HepG2 (cell line): ENCODE results near the gene PNKP. TPM values are rescaled to one million over a fixed set of nuclear protein-coding genes. Genes with fewer than 3 reads are reported as not detected.
A peak's percentile ranks its signal among the peaks of the same experiment; 100 is the strongest.

ENCODE experiments used
- CHD4 ChIP-seq: fragments of 200-600 bp; sonication (generic); IDR thresholded peaks from 2 replicates; pipeline ENCODE4 v1.7.0; 2017; ENCODE audit warnings: mild to moderate bottlenecking, low read length, borderline replicate concordance
- ELF3 ChIP-seq: IDR thresholded peaks from 2 replicates; pipeline ENCODE4 v1.6.1; 2016; ENCODE audit warnings: missing genetic modification reagents, missing compliant biosample characterization
- GATA4 ChIP-seq: sonication (generic); IDR thresholded peaks from 2 replicates; pipeline ENCODE4 v1.6.1; 2016; ENCODE audit warnings: antibody characterized with exemption, low read depth, borderline replicate concordance
- HDAC1 ChIP-seq: sonication (generic); formaldehyde crosslinking; IDR thresholded peaks from 2 replicates; pipeline ENCODE4 v1.5.1; 2020; ENCODE audit warnings: mild to moderate bottlenecking, missing genetic modification reagents
- KDM4B ChIP-seq: sonication (generic); formaldehyde crosslinking; IDR thresholded peaks from 2 replicates; pipeline ENCODE4 v1.4.0; 2020; ENCODE audit warnings: missing genetic modification reagents
- KMT2A ChIP-seq: sonication (generic); formaldehyde crosslinking; IDR thresholded peaks from 2 replicates; pipeline ENCODE4 v1.4.0; 2020; ENCODE audit warnings: missing genetic modification reagents
- MBNL3 ChIP-seq: fragments of 250-450 bp; sonication (Bioruptor Pico); conservative IDR thresholded peaks from 2 replicates; pipeline ENCODE4 v1.8.0; 2022; ENCODE audit warnings: mild to moderate bottlenecking, inconsistent platforms
- ZFP82 ChIP-seq: sonication (generic); formaldehyde crosslinking; IDR thresholded peaks from 2 replicates; pipeline ENCODE4 v1.5.1; 2020; ENCODE audit warnings: mild to moderate bottlenecking, missing genetic modification reagents, borderline replicate concordance
- ZKSCAN8 ChIP-seq: IDR thresholded peaks from 2 replicates; pipeline ENCODE4 v1.6.1; 2016; ENCODE audit warnings: borderline replicate concordance, missing genetic modification reagents, missing compliant biosample characterization
- ZNF143 ChIP-seq: sonication (generic); formaldehyde crosslinking; IDR thresholded peaks from 2 replicates; pipeline ENCODE4 v1.4.0; 2020; ENCODE audit warnings: missing genetic modification reagents
- ZNF296 ChIP-seq: sonication (generic); formaldehyde crosslinking; conservative IDR thresholded peaks from 2 replicates; pipeline ENCODE4 v1.5.0; 2020; ENCODE audit warnings: mild to moderate bottlenecking, missing genetic modification reagents
- ZNF460 ChIP-seq: sonication (generic); formaldehyde crosslinking; IDR thresholded peaks from 2 replicates; pipeline ENCODE4 v1.5.1; 2020; ENCODE audit warnings: missing genetic modification reagents, mild to moderate bottlenecking, borderline replicate concordance
- ZNF7 ChIP-seq: IDR thresholded peaks from 2 replicates; pipeline ENCODE4 v1.6.1; 2016; ENCODE audit warnings: missing biosample characterization, missing genetic modification reagents
- ZNF780A ChIP-seq: sonication (generic); formaldehyde crosslinking; IDR thresholded peaks from 2 replicates; pipeline ENCODE4 v1.8.0; 2022; ENCODE audit warnings: mild to moderate bottlenecking, missing genetic modification reagents, moderate library complexity
- polyA plus RNA-seq, 8 experiments: library from polyadenylated mRNA; depleted of rRNA in 3 of 8; stranded (reverse) in 7 of 8; unstranded in 1 of 8; fragments of >200 nt; fragmentation: Illumina TruSeq in 4 of 8; extraction: Trizol in 4 of 8; gene quantifications; 2 replicates each; pipeline versions ENCODE4 v1.2.1 to v1.2.3, GENCODE V29; 2011 to 2016; ENCODE audit warnings: low read depth in 4 of 8, missing spikeins in 1 of 8, mixed read lengths in 1 of 8; ENCODE audit not compliant: insufficient read depth in 1 of 8
- total RNA-seq, 5 experiments: library from RNA; depleted of rRNA; stranded (reverse); fragments of >200 nt; fragmentation: Illumina TruSeq; extraction: Trizol; gene quantifications; 2 replicates each; pipeline ENCODE4 v1.2.3, GENCODE V29; 2016; ENCODE audit warnings: low read depth in 1 of 5
- TF ChIP-seq, protein P1 (sequence below): sonication (generic); formaldehyde crosslinking; IDR thresholded peaks from 2 replicates; pipeline ENCODE4 v1.9.0; 2021; ENCODE audit warnings: missing genetic modification reagents, borderline replicate concordance
- TF ChIP-seq, protein P2 (sequence below): sonication (generic); formaldehyde crosslinking; IDR thresholded peaks from 2 replicates; pipeline ENCODE4 v1.8.1; 2022; ENCODE audit warnings: low read depth, mild to moderate bottlenecking, missing genetic modification reagents
- TF ChIP-seq, protein P3 (sequence below): IDR thresholded peaks from 2 replicates; pipeline ENCODE4 v1.6.1; 2016; ENCODE audit warnings: missing compliant biosample characterization, missing genetic modification reagents, borderline replicate concordance
- TF ChIP-seq, protein P4 (sequence below): sonication (generic); formaldehyde crosslinking; IDR thresholded peaks from 2 replicates; pipeline ENCODE4 v1.4.0; 2020; ENCODE audit warnings: missing genetic modification reagents, borderline replicate concordance
- TF ChIP-seq, protein P5 (sequence below): sonication (generic); formaldehyde crosslinking; IDR thresholded peaks from 2 replicates; pipeline ENCODE4 v1.8.1; 2023; ENCODE audit warnings: mild to moderate bottlenecking, inconsistent platforms, moderate library complexity, missing genetic modification reagents, borderline replicate concordance

Gene PNKP
- total and polyA plus RNA-seq, 2 of the 13 experiments (the other 11 are each of a cell fraction or from before 2014, with no cell fraction given) = 12.7 to 27.1 TPM

DNA sequence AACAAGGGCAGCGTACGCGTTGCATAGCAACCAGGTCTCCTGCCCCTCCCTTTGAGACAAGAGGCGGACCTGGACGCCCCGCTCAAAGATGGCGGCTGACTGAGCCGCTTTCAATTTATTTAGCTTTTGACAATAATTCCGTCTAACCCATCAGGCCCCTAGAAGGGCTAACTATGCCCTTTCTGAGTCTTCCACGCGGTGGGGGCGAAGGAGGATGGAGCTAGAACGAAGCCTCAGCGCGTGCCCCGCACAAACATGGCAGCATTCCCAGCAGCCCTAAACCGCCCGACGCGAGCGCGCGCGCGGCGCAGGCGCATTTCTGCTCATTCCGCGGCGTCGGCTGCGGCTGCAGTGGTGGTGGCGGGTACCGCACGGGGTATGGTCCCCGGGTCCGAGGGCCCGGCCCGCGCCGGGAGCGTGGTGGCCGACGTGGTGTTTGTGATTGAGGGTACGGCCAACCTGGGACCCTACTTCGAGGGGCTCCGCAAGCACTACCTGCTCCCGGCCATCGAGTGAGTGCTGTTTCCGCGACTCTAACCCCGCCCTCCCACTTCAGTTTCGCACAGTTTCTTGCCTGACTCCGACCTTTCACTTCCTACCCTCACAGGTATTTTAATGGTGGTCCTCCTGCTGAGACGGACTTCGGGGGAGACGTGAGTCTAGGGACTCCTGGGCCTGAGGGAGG, 49.3 kb downstream of the PNKP start, which contains the start of gene MED25 (continued):
- TF ChIP-seq, protein P1, sequence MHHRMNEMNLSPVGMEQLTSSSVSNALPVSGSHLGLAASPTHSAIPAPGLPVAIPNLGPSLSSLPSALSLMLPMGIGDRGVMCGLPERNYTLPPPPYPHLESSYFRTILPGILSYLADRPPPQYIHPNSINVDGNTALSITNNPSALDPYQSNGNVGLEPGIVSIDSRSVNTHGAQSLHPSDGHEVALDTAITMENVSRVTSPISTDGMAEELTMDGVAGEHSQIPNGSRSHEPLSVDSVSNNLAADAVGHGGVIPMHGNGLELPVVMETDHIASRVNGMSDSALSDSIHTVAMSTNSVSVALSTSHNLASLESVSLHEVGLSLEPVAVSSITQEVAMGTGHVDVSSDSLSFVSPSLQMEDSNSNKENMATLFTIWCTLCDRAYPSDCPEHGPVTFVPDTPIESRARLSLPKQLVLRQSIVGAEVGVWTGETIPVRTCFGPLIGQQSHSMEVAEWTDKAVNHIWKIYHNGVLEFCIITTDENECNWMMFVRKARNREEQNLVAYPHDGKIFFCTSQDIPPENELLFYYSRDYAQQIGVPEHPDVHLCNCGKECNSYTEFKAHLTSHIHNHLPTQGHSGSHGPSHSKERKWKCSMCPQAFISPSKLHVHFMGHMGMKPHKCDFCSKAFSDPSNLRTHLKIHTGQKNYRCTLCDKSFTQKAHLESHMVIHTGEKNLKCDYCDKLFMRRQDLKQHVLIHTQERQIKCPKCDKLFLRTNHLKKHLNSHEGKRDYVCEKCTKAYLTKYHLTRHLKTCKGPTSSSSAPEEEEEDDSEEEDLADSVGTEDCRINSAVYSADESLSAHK (CRISPR knock-in tag) = no peak
- peak; percentile 91 for TF ChIP-seq ZNF143 (CRISPR knock-in tag)
- TF ChIP-seq CHD4 = no peak
- 0 out of 2 replicates have a peak, but pooled peaks have one; percentile 6 for TF ChIP-seq KDM4B (CRISPR knock-in tag)
- no peak for TF ChIP-seq GATA4
- TF ChIP-seq HDAC1 (CRISPR knock-in tag) = peak; percentile 39
- no peak for TF ChIP-seq MBNL3 (CRISPR knock-in tag)
- TF ChIP-seq KMT2A (CRISPR knock-in tag) = peak; percentile 31; the same call in 1 of the 2 replicates
- TF ChIP-seq ZNF296 (CRISPR knock-in tag) = no peak
- no peak for TF ChIP-seq ZNF460 (CRISPR knock-in tag)
- TF ChIP-seq ZKSCAN8 (CRISPR knock-in tag) = no peak
- TF ChIP-seq, protein P2, sequence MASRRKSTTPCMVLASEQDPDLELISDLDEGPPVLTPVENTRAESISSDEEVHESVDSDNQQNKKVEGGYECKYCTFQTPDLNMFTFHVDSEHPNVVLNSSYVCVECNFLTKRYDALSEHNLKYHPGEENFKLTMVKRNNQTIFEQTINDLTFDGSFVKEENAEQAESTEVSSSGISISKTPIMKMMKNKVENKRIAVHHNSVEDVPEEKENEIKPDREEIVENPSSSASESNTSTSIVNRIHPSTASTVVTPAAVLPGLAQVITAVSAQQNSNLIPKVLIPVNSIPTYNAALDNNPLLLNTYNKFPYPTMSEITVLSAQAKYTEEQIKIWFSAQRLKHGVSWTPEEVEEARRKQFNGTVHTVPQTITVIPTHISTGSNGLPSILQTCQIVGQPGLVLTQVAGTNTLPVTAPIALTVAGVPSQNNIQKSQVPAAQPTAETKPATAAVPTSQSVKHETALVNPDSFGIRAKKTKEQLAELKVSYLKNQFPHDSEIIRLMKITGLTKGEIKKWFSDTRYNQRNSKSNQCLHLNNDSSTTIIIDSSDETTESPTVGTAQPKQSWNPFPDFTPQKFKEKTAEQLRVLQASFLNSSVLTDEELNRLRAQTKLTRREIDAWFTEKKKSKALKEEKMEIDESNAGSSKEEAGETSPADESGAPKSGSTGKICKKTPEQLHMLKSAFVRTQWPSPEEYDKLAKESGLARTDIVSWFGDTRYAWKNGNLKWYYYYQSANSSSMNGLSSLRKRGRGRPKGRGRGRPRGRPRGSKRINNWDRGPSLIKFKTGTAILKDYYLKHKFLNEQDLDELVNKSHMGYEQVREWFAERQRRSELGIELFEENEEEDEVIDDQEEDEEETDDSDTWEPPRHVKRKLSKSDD (CRISPR knock-in tag) = peak; percentile 97
- TF ChIP-seq, protein P3, sequence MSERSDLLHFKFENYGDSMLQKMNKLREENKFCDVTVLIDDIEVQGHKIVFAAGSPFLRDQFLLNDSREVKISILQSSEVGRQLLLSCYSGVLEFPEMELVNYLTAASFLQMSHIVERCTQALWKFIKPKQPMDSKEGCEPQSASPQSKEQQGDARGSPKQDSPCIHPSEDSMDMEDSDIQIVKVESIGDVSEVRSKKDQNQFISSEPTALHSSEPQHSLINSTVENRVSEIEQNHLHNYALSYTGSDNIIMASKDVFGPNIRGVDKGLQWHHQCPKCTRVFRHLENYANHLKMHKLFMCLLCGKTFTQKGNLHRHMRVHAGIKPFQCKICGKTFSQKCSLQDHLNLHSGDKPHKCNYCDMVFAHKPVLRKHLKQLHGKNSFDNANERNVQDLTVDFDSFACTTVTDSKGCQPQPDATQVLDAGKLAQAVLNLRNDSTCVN = 0 out of 2 replicates have a peak, but pooled peaks have one; percentile 17
- no peak for TF ChIP-seq ZNF7 (CRISPR knock-in tag)
- TF ChIP-seq, protein P4, sequence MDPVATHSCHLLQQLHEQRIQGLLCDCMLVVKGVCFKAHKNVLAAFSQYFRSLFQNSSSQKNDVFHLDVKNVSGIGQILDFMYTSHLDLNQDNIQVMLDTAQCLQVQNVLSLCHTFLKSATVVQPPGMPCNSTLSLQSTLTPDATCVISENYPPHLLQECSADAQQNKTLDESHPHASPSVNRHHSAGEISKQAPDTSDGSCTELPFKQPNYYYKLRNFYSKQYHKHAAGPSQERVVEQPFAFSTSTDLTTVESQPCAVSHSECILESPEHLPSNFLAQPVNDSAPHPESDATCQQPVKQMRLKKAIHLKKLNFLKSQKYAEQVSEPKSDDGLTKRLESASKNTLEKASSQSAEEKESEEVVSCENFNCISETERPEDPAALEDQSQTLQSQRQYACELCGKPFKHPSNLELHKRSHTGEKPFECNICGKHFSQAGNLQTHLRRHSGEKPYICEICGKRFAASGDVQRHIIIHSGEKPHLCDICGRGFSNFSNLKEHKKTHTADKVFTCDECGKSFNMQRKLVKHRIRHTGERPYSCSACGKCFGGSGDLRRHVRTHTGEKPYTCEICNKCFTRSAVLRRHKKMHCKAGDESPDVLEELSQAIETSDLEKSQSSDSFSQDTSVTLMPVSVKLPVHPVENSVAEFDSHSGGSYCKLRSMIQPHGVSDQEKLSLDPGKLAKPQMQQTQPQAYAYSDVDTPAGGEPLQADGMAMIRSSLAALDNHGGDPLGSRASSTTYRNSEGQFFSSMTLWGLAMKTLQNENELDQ (CRISPR knock-in tag) = no peak
- TF ChIP-seq ELF3 (CRISPR knock-in tag) = peak; percentile 39; the same call in 1 of the 2 replicates
- 0 out of 2 replicates have a peak, but pooled peaks have one; percentile 32 for TF ChIP-seq ZFP82 (CRISPR knock-in tag)
- TF ChIP-seq ZNF780A (CRISPR knock-in tag) = no peak
- TF ChIP-seq, protein P5, sequence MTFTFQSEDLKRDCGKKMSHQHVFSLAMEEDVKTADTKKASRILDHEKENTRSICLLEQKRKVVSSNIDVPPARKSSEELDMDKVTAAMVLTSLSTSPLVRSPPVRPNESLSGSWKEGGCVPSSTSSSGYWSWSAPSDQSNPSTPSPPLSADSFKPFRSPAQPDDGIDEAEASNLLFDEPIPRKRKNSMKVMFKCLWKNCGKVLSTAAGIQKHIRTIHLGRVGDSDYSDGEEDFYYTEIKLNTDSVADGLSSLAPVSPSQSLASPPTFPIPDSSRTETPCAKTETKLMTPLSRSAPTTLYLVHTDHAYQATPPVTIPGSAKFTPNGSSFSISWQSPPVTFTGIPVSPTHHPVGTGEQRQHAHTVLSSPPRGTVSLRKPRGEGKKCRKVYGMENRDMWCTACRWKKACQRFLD (CRISPR knock-in tag) = peak; percentile 74; the same call in 1 of the 2 replicates
